ENCODE data around the gene MRPL19. TPM values are rescaled to one million over a fixed set of nuclear protein-coding genes. Genes with fewer than 3 reads are reported as not detected.

MRPL19 gene
- total RNA-seq (2014; rRNA removed; shearing (Covaris generic)): 80.5 and 119 TPM in 2 replicates
- polyA plus RNA-seq (2015; cell fraction: cytosol; rRNA removed): 67.1 and 67.8 TPM in 2 replicates
- polyA plus RNA-seq (2015; cell fraction: nucleus; rRNA removed): 39.2 and 41.4 TPM in 2 replicates

DNA sequence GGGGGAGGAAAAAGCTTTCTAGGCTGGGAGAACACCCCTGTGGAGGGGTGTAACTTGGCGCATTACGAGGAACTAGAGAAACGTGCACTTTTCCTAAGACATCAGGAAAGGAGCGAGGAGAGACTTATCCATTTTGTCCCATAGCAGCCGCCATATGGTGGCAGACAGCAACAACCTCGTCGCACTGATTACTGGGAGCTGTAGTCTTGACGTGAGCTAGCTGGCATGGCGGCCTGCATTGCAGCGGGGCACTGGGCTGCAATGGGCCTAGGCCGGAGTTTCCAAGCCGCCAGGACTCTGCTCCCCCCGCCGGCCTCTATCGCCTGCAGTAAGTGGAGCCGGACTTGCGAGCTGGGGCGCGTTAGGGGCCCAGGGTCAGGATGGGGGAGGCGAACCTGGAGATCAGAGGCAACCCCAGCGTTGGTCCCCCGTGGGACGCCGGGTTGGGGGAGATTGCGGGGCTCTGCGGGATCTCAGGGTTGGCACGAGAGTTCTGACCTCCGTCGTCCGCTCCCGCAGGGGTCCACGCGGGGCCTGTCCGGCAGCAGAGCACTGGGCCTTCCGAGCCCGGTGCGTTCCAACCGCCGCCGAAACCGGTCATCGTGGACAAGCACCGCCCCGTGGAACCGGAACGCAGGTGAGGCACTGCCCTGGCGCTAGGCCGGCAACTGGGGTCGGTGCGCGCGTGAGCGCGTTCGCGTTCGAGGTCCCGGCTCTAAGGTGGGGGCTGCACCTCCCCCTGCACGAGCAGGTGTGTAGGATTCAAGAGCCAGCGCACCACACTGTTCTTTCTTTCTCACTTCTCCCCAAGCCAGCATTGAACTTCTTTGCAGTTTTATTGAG is at the start of gene MRPL19:
Gene MRPL19 (plus strand): TSS at position 201 of the 843 bp plus-strand sequence. CDS start 25 bp downstream, at position 226.
- DNase-seq (ENCODE audit: low read depth): peak; percentile 84

DNA sequence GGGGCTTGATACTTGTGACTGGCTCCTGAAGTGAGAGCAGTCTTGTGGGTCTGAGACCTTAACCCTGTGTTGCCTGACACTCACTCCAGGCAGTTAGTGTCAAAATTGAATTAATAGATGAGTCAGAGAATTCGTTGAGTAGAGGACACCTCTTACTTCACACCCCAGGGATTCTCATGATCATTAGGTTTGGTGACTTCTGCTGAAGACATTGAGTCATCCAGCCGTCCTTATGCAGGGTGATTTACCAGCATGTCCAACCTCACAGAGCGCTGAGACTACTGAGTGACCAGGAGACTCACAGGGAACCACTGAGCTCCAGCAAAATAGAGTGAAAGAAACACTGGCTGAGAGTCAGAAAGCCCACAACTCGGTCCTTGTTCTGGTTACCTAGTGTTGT is 49.8 kb upstream of the MRPL19 start:
- peak; percentile 71 for DNase-seq (ENCODE audit: low read depth)

GRCh38 chr2:75597949-75598348 is 48.6 kb upstream of the MRPL19 start:
- no peak for DNase-seq (ENCODE audit: low read depth)

DNA sequence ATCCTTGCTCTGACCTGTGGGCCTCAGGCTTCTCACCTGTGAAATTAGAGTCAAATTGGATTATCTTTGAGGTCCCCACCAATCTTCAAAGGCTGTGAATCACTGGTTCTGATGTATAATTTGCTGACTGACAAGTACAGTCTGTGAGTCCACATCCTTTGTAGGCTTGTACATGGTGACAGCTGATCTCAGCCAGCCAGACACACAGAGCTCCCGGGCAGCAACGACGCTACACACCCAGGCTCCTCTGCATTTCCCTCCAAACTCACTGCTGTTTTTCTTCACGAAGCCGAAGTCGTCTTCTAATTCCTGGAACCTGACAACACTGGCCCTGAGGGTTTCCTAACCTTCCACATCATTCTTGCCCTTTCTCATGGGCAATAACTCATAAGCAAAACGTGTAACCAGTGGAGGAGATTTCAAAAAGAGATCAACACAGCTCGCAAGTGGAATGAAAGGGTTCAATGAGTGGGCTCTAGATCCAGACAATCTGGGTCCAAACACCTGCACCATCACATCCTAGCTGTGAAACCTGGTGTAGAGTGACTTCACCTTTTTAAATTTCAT is 47.9 kb upstream of the MRPL19 start:
- no peak for DNase-seq (ENCODE audit: low read depth)

- peak; percentile 49 for DNase-seq (ENCODE audit: low read depth)
These were observed 46.0 kb upstream of the MRPL19 start for GRCh38 chr2:75600461-75601011.

DNA sequence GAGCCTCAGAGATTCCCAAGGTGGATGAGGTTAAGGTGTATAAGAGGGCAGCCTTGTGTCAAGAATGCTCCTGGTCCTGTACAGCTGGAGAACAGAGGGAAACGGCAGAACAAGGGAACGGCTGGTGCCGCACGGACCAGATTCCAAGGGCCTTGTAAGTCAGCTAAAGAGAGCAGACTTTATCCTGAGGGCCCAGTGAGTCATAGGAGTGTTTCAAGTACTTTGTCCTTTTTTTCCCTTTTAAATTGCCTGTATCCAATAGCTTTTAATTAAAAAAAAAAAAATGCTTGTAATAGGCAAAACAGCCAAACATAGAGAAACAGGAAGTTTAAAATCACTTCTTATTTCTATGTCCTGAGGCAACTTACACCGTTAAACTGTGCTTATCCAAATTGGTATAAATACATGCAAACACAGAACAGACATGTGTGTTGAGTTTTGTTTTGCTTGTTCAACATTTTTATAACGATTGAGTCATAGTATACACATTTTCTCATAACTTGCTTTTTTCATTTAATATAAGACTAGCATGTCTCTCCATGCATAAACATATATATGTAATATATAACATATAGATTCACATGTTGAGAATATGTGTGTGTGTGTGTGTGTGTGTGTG is 43.8 kb upstream of the MRPL19 start:
- DNase-seq (ENCODE audit: low read depth): peak; percentile 83

DNA sequence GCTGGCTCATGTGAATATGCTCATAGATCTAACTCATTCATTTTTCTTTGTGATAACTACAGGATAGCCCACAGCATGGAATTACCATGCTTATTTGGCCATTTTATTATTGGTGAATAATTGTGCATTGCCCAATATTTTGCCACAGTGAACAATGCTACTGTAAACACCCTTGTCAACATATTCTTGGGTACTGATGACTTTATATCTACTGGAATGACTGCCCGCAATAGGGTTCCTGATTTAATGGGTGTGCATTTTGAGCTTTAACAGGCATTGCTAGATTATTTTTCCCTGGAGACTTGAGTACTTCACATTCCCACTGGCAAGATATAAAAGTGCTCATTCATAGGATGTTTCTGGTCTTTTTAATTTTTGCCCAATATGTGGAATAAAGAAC is 43.1 kb upstream of the MRPL19 start:
- DNase-seq (ENCODE audit: low read depth): no peak

GRCh38 chr2:75604484-75604883 is 42.1 kb upstream of the MRPL19 start:
- DNase-seq (ENCODE audit: low read depth): peak; percentile 61

DNA sequence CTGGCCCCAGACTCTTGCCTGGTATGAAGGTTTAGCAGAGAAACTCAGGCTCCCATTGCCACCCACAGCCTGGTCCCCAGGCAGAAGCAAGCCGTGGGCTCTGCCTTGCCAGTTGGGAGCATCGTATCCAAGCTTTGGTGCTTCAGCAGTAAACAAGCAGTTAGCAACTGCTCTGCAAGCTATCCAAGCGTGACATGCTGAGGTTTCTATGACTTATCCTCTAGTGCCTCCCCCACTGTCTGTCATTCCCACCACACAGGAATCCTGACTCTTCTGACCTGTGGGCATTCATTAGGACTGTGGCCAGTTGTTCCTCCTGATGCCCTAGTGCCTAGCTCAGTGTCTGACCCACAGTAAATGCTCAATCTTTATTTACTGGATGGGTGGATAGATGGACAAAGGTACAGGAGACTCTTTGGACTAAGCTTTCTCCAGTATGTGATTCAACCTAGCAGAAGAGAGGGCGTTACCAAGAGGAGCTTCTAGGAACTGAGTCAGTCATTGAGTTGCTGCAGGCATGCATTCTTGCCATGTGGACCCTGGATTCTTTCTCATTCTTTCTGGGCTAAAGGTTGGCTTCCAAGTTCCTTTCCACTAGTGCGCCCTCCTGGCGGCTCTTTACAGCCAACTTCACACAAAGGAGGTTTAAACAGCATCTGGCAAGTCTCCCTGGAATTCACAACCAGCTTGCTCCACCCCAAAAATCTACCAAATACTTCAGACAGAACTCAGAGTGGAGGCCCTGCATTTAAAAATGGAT is 40.6 kb upstream of the MRPL19 start:
- peak; percentile 98 for DNase-seq (ENCODE audit: low read depth)

DNA sequence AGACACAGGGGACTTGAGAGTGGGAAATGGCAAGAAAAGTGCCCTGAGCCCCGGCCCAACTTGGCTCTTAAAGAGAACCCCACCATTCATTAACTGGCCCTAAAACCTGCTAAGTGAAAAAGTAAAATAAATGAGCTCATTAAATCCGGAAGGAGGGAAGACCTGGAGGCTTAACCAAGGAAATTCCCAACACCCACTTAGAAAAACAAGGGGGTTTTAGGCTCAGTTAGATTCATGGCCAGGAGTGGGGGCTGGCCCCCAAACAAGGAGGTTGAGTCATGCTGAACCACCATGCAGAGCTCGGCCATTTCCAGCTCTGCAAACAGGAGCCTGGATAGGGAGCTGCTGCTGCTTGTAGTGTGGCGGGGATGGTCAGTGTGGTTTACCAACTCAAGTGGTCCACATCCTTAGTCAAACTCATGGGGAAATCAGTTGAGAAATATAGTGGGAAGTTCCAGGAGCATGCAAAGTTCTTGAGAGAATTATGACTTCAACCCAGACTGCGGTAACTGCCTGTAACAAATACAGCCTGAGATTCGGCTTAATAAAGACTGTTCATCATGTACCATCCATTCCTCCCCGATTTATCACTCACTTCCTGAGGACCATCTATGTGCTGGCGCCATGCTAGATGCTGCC is 39.7 kb upstream of the MRPL19 start:
- DNase-seq (ENCODE audit: low read depth): peak; percentile 99

DNA sequence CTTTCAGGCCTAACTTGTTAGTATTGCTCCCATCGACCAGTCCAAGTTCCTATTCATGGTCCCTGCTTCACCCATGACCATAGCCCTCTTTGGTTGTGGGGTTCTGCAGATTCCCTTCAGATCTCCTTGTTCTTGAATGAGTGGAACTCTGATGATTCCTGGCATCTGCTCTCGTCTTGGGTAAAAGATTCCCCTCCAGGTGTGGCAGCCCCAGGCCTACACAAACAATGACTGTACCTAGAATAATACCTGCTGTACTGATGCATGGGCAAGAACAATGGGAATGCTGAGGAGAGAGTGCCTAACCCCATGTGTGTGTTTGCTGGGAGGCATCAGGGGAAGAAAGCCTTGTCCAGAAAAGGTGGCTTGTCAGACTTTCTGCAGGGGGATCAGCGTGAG is 39.2 kb upstream of the MRPL19 start:
- no peak for DNase-seq (ENCODE audit: low read depth)

DNA sequence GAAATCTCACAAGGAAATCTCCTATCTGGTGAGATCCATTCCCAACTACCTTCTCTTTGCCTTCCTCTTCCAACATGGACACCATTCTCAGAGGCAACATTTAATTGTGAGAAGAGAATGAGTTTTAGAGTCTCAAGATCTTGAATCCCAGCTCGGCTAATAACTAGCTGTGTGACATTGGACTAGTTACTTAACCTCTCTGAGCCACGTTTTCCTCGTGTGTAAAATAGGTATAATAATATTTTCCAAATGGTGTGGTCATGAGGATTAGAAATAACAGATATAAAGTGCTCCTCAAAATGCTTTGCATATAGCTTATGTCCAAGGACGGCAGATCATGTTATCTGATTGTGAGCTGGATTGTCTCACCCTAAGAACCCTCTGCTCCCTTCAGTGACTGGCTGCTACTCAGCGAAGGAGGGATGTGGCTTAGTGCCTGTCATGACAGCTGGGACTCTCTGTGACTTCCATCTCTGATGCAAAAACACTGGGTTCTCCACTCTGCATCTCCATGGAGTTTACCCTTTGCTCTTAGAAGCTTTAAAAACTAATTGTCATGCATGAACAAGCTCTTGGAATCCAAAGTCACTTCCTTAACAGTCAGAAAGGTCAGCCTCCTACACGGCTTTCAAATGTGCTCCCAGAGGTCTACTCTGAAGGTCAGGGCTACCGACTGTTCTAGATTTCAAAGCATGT is 38.4 kb upstream of the MRPL19 start:
- no peak for DNase-seq (ENCODE audit: low read depth)

DNA sequence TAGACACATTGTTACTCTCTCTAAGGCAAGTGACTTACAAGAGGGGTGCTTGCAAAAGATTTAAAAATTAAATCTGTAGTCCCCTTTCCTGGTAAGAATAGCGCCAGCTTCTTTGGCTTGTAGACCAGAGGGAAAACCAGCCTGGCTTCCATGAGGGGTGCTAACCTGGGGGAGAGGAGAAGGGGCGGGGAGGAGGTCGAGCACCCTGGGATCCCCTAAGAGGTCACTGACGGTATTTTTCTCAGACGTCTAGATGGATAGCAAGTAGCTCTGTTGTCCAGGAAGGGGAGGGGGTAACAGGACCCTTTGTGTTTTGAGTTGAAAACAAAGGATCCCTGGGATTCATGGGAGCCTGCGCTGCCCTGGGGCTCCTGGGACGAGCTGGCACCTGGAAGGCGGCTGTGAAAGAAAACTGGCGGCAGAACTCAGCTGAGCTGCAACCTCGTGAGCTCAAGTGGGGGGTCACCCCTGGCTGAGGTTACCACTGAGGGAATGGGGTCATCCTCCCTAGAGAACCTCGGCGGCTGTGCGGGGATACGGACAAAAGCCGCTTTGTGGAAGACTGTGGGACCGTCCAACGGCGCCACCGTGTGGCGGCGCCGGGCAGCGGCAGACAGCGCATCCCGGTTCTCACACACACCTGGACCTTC is 37.8 kb upstream of the MRPL19 start:
- peak; percentile 75 for DNase-seq (ENCODE audit: low read depth)

- no peak for DNase-seq (ENCODE audit: low read depth)
These were observed 37.3 kb upstream of the MRPL19 start for GRCh38 chr2:75609334-75609689.

DNA sequence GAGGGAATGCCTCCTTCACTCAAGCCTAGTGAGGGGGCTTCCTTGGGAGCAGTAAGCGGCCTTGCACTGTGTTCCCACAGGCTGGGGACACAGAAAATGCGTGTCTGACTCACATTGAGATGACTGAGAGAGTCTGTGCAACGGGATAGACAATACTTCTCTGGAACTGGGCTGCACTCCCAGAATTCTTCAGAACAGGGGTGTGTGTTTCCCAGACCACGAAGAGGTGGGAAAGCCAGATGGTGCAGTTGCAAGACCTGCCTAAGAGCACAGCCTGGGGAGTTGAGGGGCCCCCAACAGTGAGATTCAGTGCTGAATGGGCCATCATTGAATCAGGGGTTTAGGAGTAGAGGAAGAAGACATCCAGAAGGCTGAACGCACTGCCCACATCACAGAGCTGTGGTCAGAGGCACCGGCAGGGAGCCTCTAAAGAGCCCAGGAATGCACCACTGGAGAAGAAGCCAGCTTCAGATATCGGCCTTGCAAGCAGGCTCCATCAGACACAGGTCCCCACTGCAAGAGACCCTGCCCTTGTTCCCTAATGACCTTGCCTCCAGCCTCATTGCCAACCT is 36.6 kb upstream of the MRPL19 start:
- DNase-seq (ENCODE audit: low read depth): peak; percentile 67

- DNase-seq (ENCODE audit: low read depth): no peak
These were observed 35.9 kb upstream of the MRPL19 start for GRCh38 chr2:75610671-75611070.

DNA sequence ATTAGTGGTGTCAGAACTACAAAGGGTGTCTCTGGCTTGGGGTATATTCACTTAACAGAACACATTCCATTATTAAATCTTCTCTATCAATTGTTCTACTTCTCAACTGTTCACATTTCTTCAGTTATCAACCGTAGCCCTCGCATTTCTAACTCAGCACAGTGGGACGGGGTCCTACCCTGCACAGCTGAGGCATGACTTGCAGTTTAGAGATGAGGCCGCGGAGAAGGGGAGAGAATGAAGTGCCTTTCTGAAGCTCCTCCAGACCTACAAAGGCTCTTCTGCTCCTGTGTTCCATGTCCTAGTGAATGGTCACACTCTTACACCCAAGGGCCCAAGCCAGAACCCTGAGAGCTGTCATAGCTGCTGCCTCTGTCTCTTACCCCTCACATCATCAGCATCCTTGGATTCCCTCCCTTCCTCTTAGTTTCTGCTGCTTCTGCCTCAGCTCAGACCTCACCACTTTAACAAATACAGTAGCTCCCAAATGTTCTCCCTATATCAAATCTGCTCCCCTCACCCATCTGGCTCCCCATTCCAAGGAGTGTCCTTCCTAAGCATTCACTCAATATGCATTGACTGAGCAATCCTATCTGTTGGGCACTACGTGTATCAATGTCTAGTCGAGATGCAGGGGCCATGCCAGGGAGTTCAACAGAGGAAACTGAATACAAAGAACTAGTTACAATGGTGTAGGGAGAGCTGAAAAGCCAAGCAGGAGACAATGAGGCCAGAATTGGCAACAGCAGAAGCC is 34.3 kb upstream of the MRPL19 start:
- DNase-seq (ENCODE audit: low read depth): no peak

DNA sequence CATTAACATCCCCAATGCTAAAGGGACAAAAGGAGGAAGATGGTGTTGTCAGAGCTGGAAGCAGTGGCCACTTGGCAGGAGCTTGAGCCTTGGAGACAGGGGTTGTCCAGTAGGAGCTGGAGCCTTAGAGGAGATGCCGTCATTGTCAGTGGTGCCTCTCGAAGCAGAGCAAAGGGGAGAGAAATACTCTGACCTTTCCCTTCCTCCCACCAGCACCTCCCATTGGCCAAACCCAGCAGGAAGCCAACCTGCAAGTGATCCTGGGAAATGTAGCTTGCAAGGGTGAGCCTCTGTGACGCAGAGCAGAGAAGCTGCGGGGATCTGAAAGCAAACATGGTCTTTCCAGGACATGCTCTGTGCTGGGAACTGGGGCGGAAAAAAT is 33.7 kb upstream of the MRPL19 start:
- DNase-seq (ENCODE audit: low read depth): no peak
